GM12875 (cell line): Measurements from ENCODE around the gene PLA2G7.
"Not testable (repeated sequence)": the region's sequence is repeated elsewhere in the genome, so short reads cannot be mapped to it uniquely, and the experiment has no call there.

Experiments used
- H3K4me3 ChIP-seq: one replicate; pipeline ENCODE4 v1.5.1; 2011; ENCODE audit warnings: low read depth, low read length, control low read depth
- CTCF ChIP-seq: IDR thresholded peaks from 2 replicates; pipeline ENCODE4 v1.5.1; 2011; ENCODE audit warnings: low read depth, mild to moderate bottlenecking, control low read depth, inconsistent platforms, low read length, moderate library complexity, borderline replicate concordance; ENCODE audit not compliant: insufficient read depth

Gene PLA2G7

GRCh38 chr6:46748940-46749503, 13.8 kb upstream of the PLA2G7 start:
- no peak overlapping the region for H3K4me3 ChIP-seq
- no peak for TF ChIP-seq CTCF

GRCh38 chr6:46746696-46747095, 11.5 kb upstream of the PLA2G7 start, which contains the start of gene ANKRD66:
Gene ANKRD66, plus strand, starts transcription at chr6:46746933. Its CDS starts 5,016 bp downstream, at chr6:46751949.
- no peak for TF ChIP-seq CTCF
- no peak within 1 kb of the TSS for H3K4me3 ChIP-seq

GRCh38 chr6:46745973-46746372, 10.8 kb upstream of the PLA2G7 start:
- no peak overlapping the region for H3K4me3 ChIP-seq
- no peak for TF ChIP-seq CTCF

DNA sequence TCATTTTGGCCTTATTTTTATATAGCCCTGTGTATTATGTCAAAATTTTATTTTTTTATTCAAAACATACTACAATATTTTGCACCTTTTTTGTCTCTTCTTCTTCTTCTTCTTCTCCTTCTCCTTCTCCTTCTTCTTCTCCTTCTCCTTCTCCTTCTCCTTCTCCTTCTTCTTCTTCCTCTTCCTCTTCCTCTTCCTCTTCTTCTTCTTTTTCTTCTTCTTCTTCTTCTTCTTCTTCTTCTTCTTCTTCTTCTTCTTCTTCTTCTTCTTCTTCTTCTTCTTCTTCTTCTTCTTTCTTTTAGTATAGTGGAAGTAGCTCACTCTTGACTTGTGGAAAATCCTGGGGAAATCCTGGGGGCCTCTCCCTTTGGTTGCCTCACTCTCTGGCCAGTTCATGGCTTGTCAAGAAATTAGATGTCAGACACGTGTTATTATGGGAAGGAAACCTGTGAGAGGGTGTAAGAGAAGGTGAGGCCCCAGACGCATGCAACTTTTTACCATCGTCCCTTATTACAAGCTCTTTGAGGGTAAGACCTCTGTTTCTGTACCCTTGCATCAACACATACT, 9.1 kb upstream of the PLA2G7 start:
- H3K4me3 ChIP-seq, result not testable (repeated sequence)

- no peak for TF ChIP-seq CTCF
These were observed 8.4 kb upstream of the PLA2G7 start for GRCh38 chr6:46743425-46744158.

DNA sequence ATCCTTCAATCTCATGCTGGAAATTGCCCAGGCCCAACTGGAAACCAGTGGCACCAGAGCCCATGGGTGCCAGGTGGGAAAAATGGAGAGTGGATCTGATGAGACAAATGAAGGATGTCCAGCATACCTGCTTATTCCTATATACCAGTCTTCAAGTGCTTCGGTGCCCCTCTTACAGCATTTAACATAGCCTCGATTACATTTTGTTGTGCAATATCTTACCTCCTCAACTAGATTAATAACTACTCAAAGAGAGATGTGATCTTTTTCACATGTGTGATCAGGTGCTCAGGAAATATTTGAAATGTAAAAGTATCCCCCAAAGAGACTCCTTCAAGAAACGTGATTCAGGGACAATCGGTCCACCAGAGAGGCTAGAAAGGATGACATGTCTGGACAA, 6.7 kb upstream of the PLA2G7 start:
- no peak overlapping the region for H3K4me3 ChIP-seq
- TF ChIP-seq CTCF, result no peak

More at GRCh38 chr6:46743425-46744158, 8.4 kb upstream of the PLA2G7 start:
- no peak overlapping the region for H3K4me3 ChIP-seq

GRCh38 chr6:46741482-46741881, 6.3 kb upstream of the PLA2G7 start:
- H3K4me3 ChIP-seq, result no peak overlapping the region
- TF ChIP-seq CTCF, result no peak
